Neural progenitor cell (in vitro differentiated cells): ENCODE data around the gene PRDX5.
"Not testable (repeated sequence)": the region's sequence is repeated elsewhere in the genome, so short reads cannot be mapped to it uniquely, and the experiment has no call there.

Source experiments
- CTCF ChIP-seq: fragments of 200-600 bp; sonication (generic); IDR thresholded peaks from 2 replicates; pipeline ENCODE4 v1.5.1; 2017; ENCODE audit warnings: antibody characterized with exemption, mild to moderate bottlenecking
- EZH2 ChIP-seq: fragments of 200-600 bp; sonication (generic); IDR thresholded peaks from 2 replicates; pipeline ENCODE4 v1.6.1; 2017; ENCODE audit warnings: antibody characterized with exemption, mild to moderate bottlenecking, moderate library complexity
- EZH2phosphoT487 ChIP-seq: fragments of 200-600 bp; sonication (generic); IDR thresholded peaks from 2 replicates; pipeline ENCODE4 v1.6.1; 2017; ENCODE audit warnings: antibody characterized with exemption

GRCh38 chr11:64307795-64308194, 10.1 kb upstream of the PRDX5 start:
- not testable (repeated sequence) for TF ChIP-seq CTCF, EZH2, EZH2phosphoT487
